NCI-H510A (cell line): ENCODE results near the gene CDK18.
A peak's percentile ranks its signal among the peaks of the same experiment; 100 is the strongest.
"Not testable (repeated sequence)": the region's sequence is repeated elsewhere in the genome, so short reads cannot be mapped to it uniquely, and the experiment has no call there.

ENCODE experiments used
- DNase-seq: peaks from one replicate; lab custom pipeline; 2025; lab: John Stamatoyannopoulos, UW

CDK18 gene

DNA sequence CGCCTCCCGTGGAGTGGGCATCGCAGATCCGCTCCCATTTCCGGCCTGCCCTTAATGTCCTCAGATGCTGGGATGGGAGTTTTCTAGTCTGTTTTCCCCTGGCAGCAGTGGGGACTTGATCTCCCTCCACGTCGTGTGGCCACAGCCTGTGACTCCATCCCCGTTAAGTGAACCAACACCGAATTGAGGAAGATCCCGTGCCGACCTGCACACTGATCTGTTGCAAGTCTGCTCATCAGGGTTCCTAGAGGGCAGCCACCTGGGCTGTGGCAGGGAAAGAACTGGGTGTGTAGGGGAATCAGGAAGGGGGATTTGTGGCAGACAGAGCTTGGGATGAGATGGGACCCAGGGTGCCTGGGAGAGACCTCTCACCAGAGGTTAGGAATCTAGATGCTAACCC is 23.3 kb upstream of the CDK18 start:
- no peak for DNase-seq

GRCh38 chr1:205481629-205482151 is 22.8 kb upstream of the CDK18 start:
- DNase-seq: no peak

DNA sequence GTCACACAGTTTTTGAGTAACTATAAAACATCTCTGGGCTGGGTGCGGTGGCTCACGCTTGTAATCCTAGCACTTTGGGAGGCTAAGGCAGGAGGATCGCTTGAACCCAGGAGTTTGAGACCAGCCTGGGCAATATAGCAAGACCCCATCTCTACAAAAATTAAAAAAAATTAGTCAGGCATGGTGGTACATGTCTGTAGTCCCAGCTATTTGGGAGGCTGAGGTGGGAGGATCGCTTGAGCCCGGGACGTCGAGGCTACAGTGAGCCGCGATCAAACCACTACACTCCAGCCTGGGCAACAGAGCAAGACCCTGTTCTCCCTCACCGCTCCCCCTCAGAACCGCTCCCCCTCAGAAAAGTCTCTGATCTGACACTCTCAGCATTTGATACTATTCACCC is 21.9 kb upstream of the CDK18 start:
- DNase-seq: not testable (repeated sequence)

DNA sequence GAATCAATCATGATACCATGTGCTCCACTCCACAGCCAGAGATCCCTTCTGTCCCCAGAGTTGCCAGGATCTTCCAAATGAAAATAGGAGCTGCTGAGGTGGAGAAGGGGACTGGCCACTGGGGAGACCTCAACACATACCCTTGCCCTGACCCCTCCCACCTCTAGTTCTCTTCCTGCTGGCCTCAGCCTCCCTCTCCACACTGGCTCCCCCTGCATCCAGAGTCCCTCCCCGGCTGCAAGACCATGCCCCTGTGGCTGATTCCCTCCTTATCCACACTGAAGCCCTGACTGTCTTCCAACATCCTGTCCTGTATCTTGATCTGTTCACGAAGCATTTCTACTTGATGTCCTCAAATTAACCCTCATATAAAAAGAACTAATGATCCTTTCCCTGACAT is 21.1 kb upstream of the CDK18 start:
- no peak for DNase-seq

DNA sequence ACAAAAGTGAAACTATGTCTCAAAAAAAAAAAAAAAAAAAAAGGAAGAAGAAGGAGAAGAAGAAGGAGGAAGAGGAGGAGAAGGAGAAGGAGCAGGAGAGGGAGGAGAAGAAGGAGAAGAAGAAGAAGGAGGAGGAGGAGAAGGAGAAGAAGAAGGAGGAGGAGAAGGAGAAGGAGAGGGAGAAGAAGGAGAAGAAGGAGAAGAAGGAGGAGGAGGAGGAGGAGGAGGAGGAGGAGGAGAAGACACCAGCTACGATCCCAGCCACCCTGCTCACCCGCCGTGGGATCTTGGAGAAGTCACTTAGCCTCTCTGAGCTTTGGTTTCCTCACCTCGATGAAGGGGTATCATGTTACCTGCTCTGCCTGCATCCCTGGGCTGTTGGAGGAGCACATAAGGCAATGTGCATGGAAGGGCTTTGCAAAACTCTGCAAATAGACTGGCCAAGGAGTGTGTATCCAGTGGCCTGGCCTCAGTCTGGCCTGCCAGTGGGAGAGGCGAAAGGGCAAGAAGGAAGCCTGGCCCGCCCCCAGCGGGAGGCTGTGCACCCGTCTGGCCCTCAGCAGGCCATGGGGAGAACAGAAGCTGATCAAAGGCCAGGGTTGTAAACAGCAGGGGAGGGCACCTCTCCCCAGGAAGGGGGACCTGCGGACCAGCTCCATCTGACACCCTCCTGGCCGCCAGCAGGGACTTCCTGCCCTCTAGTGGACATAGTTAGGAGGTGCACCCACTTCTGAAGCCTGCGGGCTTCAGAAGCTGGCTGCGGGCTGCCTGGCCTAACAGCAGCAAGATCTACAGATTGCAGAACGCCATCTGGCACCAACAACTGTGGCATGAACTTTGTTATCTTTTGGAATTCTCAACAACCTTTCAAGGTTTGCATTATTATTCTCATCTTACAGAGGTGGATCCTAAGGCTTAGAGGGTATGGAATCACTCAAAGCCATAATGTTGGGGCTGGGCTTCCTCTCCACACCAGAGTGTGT is 19.2 kb upstream of the CDK18 start:
- DNase-seq: peak; percentile 72

GRCh38 chr1:205486258-205486657 is 18.2 kb upstream of the CDK18 start:
- no peak for DNase-seq

DNA sequence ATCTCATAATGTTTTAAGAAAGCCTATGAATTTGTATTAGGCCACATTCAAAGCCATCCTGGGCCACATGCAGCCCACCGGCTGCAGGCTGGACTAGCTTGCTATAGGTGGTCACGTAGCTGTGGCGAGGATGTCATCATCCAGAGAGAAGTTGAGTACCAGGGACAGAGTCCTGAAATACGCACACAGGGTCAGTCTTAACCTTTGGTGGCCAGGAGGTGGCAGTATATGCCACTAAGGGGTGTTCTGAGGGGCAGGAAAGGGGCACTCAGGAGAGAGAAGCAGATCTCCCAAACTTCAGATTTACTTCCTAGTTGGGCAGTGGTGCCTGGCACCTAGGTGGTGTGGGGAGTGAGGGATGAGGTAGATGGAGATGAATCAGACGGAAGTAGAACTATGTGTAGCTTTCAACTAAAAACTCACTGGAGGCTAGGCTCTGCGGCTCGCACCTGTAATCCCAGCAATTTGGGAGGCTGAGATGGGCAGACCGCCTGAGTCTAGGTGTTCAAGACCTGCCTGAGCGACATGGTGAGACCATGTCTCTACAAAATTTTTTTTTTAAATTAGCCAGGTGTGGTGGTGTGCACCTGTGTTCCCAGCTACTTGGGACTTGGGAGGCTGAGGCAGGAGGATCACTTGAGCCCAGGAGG is 16.3 kb upstream of the CDK18 start:
- DNase-seq: peak; percentile 41

GRCh38 chr1:205491794-205492193 is 12.7 kb upstream of the CDK18 start:
- DNase-seq: no peak

DNA sequence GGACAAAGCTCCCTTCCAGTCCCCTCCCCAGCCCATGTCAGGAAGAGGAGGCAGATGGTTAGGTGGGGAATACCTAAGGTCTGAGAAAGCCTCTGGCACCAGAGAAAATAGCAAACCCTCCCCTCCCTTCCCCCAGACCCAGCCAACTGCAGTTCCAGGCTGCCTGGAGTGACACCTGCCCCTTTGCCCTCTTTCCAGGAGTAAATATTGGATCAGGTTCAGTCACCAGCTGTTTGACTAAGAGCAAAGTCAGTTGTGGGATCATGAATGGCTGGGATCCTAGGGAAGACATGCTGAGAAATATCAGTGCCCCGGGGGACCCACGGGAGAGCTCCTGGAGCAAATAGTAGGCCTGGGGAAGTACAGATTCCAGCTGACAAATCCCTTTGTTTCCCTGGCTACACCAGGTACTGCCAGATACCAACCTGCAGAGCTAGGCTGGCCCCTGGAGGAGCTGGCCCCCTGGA is 12.2 kb upstream of the CDK18 start:
- DNase-seq: no peak

- no peak for DNase-seq
These were observed 11.7 kb upstream of the CDK18 start for GRCh38 chr1:205492774-205493173.

GRCh38 chr1:205493241-205494085 is 11.0 kb upstream of the CDK18 start:
- DNase-seq: no peak

DNA sequence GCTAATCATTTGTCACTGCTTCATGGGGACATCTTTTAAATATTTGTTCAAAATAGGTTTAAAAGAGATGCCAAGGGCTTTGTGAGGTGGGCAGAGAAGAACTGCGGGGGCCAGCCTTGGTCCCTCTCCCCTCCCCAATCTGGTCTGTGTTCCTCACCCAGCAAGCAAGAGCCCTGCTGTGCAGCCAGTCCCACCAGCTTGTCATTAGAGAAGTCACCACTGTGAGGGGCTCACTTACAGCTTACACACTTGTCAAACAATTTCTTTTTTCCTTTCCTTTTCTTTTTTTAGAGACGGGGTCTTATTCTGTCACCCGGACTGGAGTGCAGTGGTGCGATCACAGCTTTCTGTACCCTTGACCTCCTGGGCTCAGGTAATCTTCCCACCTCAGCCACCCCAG is 10.4 kb upstream of the CDK18 start:
- DNase-seq: no peak

DNA sequence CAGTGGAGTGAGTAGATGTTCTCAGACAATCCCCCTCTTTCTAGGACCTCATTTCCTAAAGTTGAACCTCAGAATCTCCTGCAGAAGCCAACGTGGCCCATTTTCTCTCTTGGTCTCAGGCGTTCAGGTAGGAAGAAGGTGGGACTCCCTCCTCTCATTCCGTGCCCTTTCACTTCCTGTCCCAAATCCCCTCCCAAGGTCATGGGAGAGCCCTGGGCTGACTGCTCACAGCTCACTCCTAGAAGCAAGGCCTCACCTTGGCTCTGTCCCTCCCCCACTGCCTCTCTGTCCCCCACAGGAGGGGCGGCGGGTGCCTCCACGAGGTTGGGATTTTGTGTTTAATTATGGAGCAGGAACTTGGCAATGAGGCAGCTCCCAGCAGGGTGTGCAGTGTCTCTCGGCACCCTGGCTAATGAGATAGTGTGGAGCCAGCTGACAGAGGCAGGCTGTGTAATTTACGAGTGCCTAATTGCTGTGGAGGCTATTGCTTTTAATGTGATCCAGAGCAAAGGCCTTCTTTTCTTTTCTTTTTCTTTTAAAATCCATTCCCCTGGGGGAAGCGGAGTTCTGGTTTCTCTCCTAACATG is 9.1 kb upstream of the CDK18 start:
- peak; percentile 51 for DNase-seq

DNA sequence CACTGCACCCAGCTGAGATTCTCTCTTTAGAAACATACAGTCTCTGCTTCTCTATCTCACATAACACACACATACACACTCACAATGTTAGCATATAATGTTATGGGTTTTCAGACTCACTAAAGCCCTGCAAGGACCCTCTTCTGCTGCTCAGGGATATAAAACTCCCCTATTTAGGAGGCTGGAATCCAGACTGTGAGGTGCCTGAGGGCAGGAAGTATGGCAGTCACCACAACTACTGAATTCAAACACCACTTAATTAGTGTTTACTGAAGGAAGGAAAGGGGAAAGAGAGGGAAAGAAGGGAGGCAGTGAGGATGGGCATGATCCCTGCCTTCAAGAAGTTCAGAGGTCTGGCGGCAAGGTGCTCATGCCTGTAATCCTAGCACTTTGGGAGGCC is 7.8 kb upstream of the CDK18 start:
- no peak for DNase-seq

DNA sequence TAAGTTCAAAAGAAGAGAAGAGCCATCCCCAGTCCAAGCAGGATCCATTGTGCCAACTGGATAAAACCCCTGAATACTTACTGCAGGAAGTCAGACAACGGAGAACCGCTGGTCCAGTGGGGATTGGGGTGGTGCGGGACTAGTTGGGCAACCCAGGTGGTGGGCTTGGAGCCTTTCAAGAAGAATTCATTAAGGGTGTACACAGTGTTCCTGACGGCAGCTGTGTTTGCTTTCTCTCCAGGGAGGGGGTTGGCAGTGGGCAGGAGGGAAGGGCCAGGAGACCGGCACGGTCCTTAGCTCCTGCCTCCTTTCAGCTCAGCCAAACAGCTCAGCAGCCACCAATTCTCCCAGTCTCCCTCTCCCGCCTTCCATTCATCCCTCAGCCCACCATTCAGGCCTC is 7.1 kb upstream of the CDK18 start:
- DNase-seq: peak; percentile 71

DNA sequence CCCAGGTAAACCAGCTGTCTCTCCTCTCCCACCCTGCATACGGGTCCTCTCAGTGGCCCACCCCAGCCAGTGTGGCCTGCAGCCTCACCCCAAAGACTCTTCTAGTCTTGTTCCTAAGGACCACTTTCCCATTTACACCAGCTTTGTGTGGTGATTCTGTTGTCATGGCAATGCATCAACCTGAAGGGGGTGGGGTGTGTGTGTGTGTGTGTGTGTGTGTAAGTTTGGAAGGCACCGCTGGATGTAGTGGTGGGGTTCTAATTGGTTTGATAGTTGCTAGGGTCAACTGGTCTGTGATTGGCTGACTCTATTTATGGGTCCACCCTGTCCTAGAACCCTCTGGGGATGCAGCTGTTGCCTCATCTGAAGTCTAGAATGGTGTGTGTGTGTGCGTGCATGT is 4.7 kb upstream of the CDK18 start:
- no peak for DNase-seq

GRCh38 chr1:205500240-205501233 is 3.9 kb upstream of the CDK18 start:
- no peak for DNase-seq

GRCh38 chr1:205502111-205502810 is 2.2 kb upstream of the CDK18 start:
- no peak for DNase-seq

- DNase-seq: no peak
These were observed 1.5 kb upstream of the CDK18 start for GRCh38 chr1:205502992-205503391.
